Uterus (tissue), 4 donors: ENCODE results near the gene FBP1. TPM values are rescaled to one million over a fixed set of nuclear protein-coding genes. Genes with fewer than 3 reads are reported as not detected.

Source experiments
- DNase-seq, 2 donors: peaks; one replicate each; pipeline ENCODE4 v3.0.0-alpha.2; 2019 to 2020
- H3K27ac ChIP-seq, 2 donors: fragments of 200-600 bp; sonication (generic); 1 replicate in 1 of 2; 2 replicates in 1 of 2; pipeline ENCODE4 v1.5.1; 2016 to 2018
- H3K27me3 ChIP-seq, 2 donors: fragments of 200-600 bp; sonication (generic); one replicate each; pipeline ENCODE4 v1.5.1; 2018 to 2019; ENCODE audit warnings: control low read depth in 1 of 2
- H3K36me3 ChIP-seq, 2 donors: fragments of 200-600 bp; sonication (generic); one replicate each; pipeline ENCODE4 v1.5.1; 2019; ENCODE audit warnings: control low read depth in 1 of 2
- H3K4me1 ChIP-seq, 2 donors: fragments of 200-600 bp; sonication (generic); one replicate each; pipeline ENCODE4 v1.5.1; 2018 to 2019; ENCODE audit warnings: control low read depth in 1 of 2
- H3K4me3 ChIP-seq, 2 donors: fragments of 200-600 bp; sonication (generic); 1 replicate in 1 of 2; 2 replicates in 1 of 2; pipeline ENCODE4 v1.5.1; 2018 to 2019; ENCODE audit warnings: mild to moderate bottlenecking in 1 of 2
- H3K9me3 ChIP-seq, 2 donors: fragments of 200-600 bp; sonication (generic); one replicate each; pipeline ENCODE4 v1.5.1; 2019; ENCODE audit warnings: control low read depth in 1 of 2
- CTCF ChIP-seq, 4 experiments: fragments of 200-600 bp in 2 of 4; fragments of 450-650 bp in 2 of 4; sonication (generic) in 2 of 4; IDR thresholded peaks; one replicate each; pipeline ENCODE4 v1.5.1; 2016 to 2019; ENCODE audit warnings: antibody characterized with exemption in 4 of 4, mild to moderate bottlenecking in 2 of 4, moderate library complexity in 1 of 4
- POLR2A ChIP-seq, 2 donors: fragments of 450-650 bp; IDR thresholded peaks; one replicate each; pipeline ENCODE4 v1.6.1; 2016; ENCODE audit warnings: antibody characterized with exemption in 2 of 2, mild to moderate bottlenecking in 1 of 2, moderate library complexity in 1 of 2
- intact Hi-C: fragments of 100-400 bp; cut with DNase I; formaldehyde crosslinking; loops from one replicate; pipeline ENCODE4 v1.15.1; 2023; ENCODE audit warnings: low total_unique reads
- total RNA-seq, 4 donors: library from RNA; depleted of rRNA in 3 of 4; stranded (reverse); fragments of >200 nt in 3 of 4; gene quantifications; one replicate each; pipeline versions ENCODE4 v1.1.0 to v1.2.4, GENCODE V29; 2014 to 2023
- donor health status: DM: yes; HTN: yes; CAD: no.

The FBP1 gene
- total RNA-seq, 4 donors from 2014 or later: 0.29 to 2.6 (median 0.90) TPM; not detected in 1

GRCh38 chr9:94649100-94649819 lies 9.9 kb upstream of the FBP1 start:
- TF ChIP-seq POLR2A (IDR thresholded peaks at IDR 0.05) (no peak), CTCF (IDR thresholded peaks at IDR 0.05) (no peak)
- Histone ChIP-seq H3K36me3 (no peaks in the 10 kb centered on the region), H3K4me1 (no peaks in the 10 kb centered on the region), H3K9me3 (no peaks in the 10 kb centered on the region), H3K27me3 (no peaks in the 10 kb centered on the region), H3K4me3 (no peak overlapping the region), H3K27ac (no peak overlapping the region)
- DNase-seq: no peak
- intact Hi-C loops: no loop called here

- Histone ChIP-seq H3K4me3 (no peak overlapping the region), H3K27me3 (no peaks in the 10 kb centered on the region), H3K4me1 (no peaks in the 10 kb centered on the region), H3K9me3 (no peaks in the 10 kb centered on the region), H3K36me3 (no peaks in the 10 kb centered on the region), H3K27ac (no peak overlapping the region)
- DNase-seq: no peak
- TF ChIP-seq CTCF (IDR thresholded peaks at IDR 0.05): no peak
- TF ChIP-seq POLR2A (IDR thresholded peaks at IDR 0.05): no peak
- intact Hi-C loops: no loop called here
Observed at GRCh38 chr9:94648185-94648584, 8.9 kb upstream of the FBP1 start.

- Histone ChIP-seq H3K4me1 (no peaks in the 10 kb centered on the region), H3K36me3 (no peaks in the 10 kb centered on the region), H3K27ac (no peak overlapping the region), H3K9me3 (no peaks in the 10 kb centered on the region), H3K4me3 (no peak overlapping the region), H3K27me3 (no peaks in the 10 kb centered on the region)
- no peak for DNase-seq
- TF ChIP-seq POLR2A (IDR thresholded peaks at IDR 0.05) (no peak), CTCF (IDR thresholded peaks at IDR 0.05) (no peak)
- intact Hi-C loops: no loop called here
Observed at GRCh38 chr9:94645901-94646300, 6.6 kb upstream of the FBP1 start.

GRCh38 chr9:94644543-94644942 lies 5.2 kb upstream of the FBP1 start:
- Histone ChIP-seq H3K27ac (no peak overlapping the region), H3K9me3 (no peaks in the 10 kb centered on the region), H3K4me3 (no peak overlapping the region), H3K27me3 (peaks cover 0 to 2% of the 10 kb centered on the region in 2 donors), H3K36me3 (no peaks in the 10 kb centered on the region), H3K4me1 (peaks cover 0 to 2% of the 10 kb centered on the region in 2 donors)
- intact Hi-C loops: no loop called here
- DNase-seq: no peak
- TF ChIP-seq CTCF (IDR thresholded peaks at IDR 0.05) (no peak), POLR2A (IDR thresholded peaks at IDR 0.05) (no peak)

- no peak for TF ChIP-seq CTCF (IDR thresholded peaks at IDR 0.05)
- TF ChIP-seq POLR2A (IDR thresholded peaks at IDR 0.05): no peak
- H3K9me3 ChIP-seq: no peaks in the 10 kb centered on the region
- intact Hi-C loops: no loop called here
- H3K4me3 ChIP-seq: no peak overlapping the region
- no peaks in the 10 kb centered on the region for H3K36me3 ChIP-seq
- peaks cover 0 to 10% of the 10 kb centered on the region in 2 donors for H3K27me3 ChIP-seq
- no peak for DNase-seq
- H3K27ac ChIP-seq: no peak overlapping the region
- H3K4me1 ChIP-seq: peaks cover 0 to 8% of the 10 kb centered on the region in 2 donors
Observed at GRCh38 chr9:94643741-94644140, 4.4 kb upstream of the FBP1 start.
